ENCODE results near the gene ABI3BP. TPM values are rescaled to one million over a fixed set of nuclear protein-coding genes. Genes with fewer than 3 reads are reported as not detected.

ABI3BP gene
- total RNA-seq, 1 experiment from 2014 or later, result 0.28 TPM

GRCh38 chr3:101010296-101010695 lies 17.1 kb upstream of the ABI3BP start:
- Histone ChIP-seq H2BK20ac (ENCODE audit: low read depth, low read length, poor library complexity, severe bottlenecking) (no peak overlapping the region), H3K56ac (ENCODE audit: insufficient read length, low read depth, low read length) (no peak overlapping the region), H3K23ac (ENCODE audit: insufficient read length, low read depth, low read length) (no peak overlapping the region), H4K20me1 (ENCODE audit: control insufficient read depth, insufficient read depth, insufficient read length) (no peaks in the 10 kb centered on the region), H3T11ph (ENCODE audit: low read length) (no peak overlapping the region), H2AK5ac (ENCODE audit: insufficient read length, low read length) (no peak overlapping the region), H2BK120ac (ENCODE audit: low read depth, low read length, poor library complexity, severe bottlenecking) (no peak overlapping the region), H2AFZ (ENCODE audit: low read length) (no peak overlapping the region), H4K8ac (replicated peaks; ENCODE audit: insufficient read length, low read depth, low read length) (no peak overlapping the region), H3K23me2 (ENCODE audit: insufficient read length, low read depth, low read length, poor library complexity, severe bottlenecking) (no peaks in the 10 kb centered on the region), H3K79me1 (ENCODE audit: insufficient read depth, low read depth, low read length, poor library complexity, severe bottlenecking) (no peaks in the 10 kb centered on the region), H2BK15ac (ENCODE audit: low read depth, low read length) (no peak overlapping the region), H3K9ac (ENCODE audit: extremely low read depth, insufficient read length, low read length) (no peak overlapping the region), H3K14ac (ENCODE audit: insufficient read depth, low read length) (no peak overlapping the region), H3K27ac (ENCODE audit: insufficient read length, low read depth, low read length) (no peak overlapping the region), H3K4me2 (ENCODE audit: insufficient read depth, insufficient read length, low read length) (no peak overlapping the region), H3K79me2 (ENCODE audit: insufficient read depth, low read length) (no peaks in the 10 kb centered on the region), H3K18ac (ENCODE audit: insufficient read length, low read depth, low read length) (no peak overlapping the region), H2BK12ac (ENCODE audit: insufficient read length, low read depth, low read length) (no peak overlapping the region), H4K5ac (ENCODE audit: insufficient read length, low read depth, low read length) (no peak overlapping the region), H4K91ac (ENCODE audit: insufficient read length, low read depth, low read length) (no peak overlapping the region), H3K4me1 (ENCODE audit: insufficient read depth, low read length) (no peaks in the 10 kb centered on the region), H3K9me3 (ENCODE audit: control insufficient read depth, low read depth, low read length) (no peaks in the 10 kb centered on the region), H3K27me3 (ENCODE audit: insufficient read depth, low read length) (no peaks in the 10 kb centered on the region), H2BK5ac (ENCODE audit: insufficient read length, low read length) (no peak overlapping the region), H3K4ac (ENCODE audit: low read depth, low read length) (no peak overlapping the region)
- Mint-ChIP-seq H3K36me3 (ENCODE audit: insufficient read depth in 1 of 3, low read depth in 3 of 3) (peaks cover 11 to 16% (median 13%) of the 10 kb centered on the region in 3 experiments; a peak in 6 of 7 replicates), H3K27ac (no peak overlapping the region), H3K4me3 (no peak overlapping the region), H3K9me3 (peaks cover 24 to 50% of the 10 kb centered on the region in 2 experiments), H3K4me1 (no peaks in the 10 kb centered on the region), H3K27me3 (ENCODE audit: low read depth) (no peaks in the 10 kb centered on the region; the same call in 1 of the 2 replicates)
- DNase-seq, result no peak
- TF ChIP-seq, protein P1, sequence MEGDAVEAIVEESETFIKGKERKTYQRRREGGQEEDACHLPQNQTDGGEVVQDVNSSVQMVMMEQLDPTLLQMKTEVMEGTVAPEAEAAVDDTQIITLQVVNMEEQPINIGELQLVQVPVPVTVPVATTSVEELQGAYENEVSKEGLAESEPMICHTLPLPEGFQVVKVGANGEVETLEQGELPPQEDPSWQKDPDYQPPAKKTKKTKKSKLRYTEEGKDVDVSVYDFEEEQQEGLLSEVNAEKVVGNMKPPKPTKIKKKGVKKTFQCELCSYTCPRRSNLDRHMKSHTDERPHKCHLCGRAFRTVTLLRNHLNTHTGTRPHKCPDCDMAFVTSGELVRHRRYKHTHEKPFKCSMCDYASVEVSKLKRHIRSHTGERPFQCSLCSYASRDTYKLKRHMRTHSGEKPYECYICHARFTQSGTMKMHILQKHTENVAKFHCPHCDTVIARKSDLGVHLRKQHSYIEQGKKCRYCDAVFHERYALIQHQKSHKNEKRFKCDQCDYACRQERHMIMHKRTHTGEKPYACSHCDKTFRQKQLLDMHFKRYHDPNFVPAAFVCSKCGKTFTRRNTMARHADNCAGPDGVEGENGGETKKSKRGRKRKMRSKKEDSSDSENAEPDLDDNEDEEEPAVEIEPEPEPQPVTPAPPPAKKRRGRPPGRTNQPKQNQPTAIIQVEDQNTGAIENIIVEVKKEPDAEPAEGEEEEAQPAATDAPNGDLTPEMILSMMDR (conservative IDR thresholded peaks at IDR 0.05), result no peak
- no CpG with 5 or more reads among the region's 1 CpG for whole genome bisulfite sequencing (ENCODE audit: extremely low coverage, insufficient read length, low lambda C conversion rate)

Measured in H9 (cell line).